Cerebellar cortex (tissue), 1 donor: ENCODE results near the gene CHCHD10.
"Not testable (repeated sequence)": the region's sequence is repeated elsewhere in the genome, so short reads cannot be mapped to it uniquely, and the experiment has no call there.

ENCODE experiments used
- DNase-seq: peaks from one replicate; pipeline ENCODE4 v3.0.0-alpha.2; 2015; ENCODE audit warnings: low spot score

The CHCHD10 gene

DNA sequence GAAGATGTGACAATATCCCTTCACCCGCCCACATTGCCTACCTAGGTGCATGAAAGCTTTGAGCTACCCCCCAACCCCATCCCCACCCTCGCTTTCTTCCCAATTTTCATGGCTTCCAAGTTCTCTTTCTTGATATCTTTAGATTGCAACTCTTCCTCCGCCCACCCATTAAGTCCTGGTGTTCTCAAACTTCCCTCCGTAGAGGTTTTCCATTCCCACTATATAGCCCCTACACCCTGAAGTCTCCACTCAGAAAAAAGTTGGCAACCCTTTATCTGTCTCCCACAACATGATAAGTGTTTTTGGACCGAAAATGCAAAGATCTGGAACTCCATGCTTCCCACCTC is 17.4 kb downstream of the CHCHD10 start:
- no peak for DNase-seq

DNA sequence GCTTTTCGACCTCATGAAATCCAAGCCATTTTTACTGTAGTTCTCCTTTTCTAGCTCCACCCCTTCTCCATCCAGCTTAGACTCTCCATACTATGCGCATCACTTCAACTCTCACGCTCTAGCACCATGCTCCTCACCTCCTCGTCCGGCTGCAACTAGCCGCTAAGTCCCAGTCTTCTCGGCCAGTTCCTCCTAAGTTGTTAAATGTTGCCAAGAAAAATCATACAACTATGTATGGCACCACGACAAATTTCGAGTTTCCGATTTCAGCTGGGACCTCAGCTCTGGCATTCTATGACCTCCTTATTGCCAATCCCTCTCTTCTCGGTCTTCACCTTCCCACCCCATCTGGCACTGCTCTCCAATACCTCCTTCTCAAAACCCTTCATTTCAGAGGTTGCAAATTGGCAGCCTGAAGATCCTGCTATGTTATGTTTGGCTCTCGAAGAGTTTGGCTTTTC is 17.9 kb downstream of the CHCHD10 start:
- no peak for DNase-seq

DNA sequence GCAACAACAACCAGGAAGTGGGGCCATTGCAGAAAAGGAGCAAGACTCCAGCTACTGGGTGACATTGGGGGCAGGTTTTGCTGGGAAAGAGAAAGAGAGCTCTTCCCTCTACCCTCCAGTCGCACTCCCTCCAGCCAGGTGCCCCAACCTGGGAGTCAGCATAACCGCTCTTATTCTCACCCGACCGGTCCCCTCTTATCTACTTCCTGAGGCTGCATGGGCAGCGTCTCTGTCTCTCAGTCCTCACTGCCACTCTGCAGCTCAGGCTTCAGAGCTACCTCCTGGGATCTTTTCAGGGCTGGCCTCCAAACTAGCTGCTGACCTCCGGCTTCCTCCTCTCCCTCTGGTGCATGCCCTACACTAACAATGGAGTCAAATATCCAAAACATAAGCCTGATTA is 22.0 kb downstream of the CHCHD10 start:
- DNase-seq: no peak

DNA sequence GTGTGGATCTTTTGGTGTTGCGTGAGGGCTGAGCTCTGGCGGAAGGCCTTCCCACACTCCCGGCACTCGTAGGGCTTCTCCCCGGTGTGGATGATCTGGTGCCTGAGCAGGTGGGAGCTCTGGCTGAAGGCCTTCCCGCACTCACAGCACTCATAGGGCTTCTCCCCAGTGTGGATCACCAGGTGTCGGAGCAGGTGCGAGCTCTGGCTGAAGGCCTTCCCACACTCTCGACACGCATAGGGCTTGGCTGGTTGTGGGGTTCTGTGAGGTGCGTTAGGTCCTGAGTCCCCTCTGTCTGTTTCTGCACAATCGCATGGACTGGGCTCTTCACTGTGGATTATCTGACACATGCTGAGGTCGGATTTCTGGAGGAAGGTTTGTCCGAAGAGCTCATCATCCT is 23.3 kb downstream of the CHCHD10 start:
- no peak for DNase-seq

DNA sequence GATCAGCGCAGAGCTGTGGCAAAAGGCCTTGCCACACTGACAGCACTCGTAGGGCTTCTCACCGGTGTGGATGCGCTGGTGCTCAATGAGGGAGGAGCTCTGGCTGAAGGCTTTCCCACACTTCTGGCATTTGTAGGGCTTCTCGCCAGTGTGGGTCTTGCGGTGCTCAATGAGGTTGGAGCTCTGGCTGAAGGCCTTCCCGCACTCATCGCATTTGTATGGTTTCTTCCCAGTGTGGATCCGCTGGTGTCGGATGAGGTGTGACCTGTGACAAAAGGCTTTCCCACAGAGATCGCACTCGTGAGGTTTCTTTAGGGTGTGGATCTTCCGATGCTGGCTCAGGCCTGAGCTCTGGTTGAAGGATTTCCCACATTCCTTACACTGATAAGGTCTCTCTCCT is 23.8 kb downstream of the CHCHD10 start:
- DNase-seq: no peak

DNA sequence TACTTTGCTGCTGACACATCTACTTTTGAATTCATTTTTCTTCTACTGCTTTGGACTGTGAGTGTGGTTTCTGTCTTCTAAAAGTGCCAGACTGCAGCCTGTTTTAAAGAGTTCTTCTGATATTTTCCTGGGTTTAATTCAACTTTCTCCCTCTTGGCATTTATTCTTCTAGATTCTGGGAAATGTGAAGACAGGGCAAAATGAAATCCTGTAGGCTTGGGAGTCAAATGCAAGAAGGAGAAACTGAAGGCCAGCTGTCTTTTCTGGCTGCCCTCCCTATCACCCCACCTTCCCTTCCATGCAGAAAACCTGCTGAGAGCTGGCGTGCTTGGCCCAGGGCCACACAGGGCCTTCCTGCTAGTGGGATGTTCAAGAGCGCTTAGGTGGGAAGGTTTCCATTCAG is 24.5 kb downstream of the CHCHD10 start:
- peak; percentile 64 for DNase-seq

DNA sequence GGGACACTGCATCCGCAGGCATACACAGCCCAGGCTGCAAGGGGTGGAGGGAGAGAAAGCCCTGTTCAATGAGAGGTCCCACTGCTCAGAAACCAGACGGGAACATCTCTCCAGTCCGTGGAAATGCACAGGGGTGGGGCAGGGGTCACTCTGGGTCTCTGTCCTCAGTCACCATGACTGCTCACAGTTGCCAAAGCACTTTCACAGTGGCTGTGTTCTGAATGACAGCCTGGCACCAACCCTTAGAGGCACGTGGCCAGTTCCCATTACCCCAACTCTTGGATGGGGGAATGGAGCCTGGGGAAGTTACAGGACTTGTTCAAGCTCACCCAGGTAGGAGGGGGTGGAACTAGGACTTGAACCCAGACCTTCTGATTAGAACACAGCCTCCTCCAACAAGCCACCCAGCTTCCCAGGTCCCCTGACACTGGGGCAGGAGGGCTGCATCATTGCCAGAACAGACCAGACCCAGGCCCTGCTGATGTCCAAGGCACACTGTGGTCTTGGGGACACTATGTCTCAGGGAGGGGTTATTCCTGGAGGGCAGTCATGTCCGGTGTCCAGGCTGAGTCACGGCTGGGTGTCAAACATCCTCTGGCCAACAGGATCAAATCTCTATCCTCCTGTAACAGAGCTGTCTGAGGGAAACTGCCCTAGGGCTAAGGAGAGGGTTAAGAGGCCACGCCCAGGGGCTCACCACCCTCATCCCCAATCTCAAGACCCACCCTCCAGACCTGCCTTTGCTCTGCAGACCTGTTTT is 25.1 kb downstream of the CHCHD10 start:
- no peak for DNase-seq

DNA sequence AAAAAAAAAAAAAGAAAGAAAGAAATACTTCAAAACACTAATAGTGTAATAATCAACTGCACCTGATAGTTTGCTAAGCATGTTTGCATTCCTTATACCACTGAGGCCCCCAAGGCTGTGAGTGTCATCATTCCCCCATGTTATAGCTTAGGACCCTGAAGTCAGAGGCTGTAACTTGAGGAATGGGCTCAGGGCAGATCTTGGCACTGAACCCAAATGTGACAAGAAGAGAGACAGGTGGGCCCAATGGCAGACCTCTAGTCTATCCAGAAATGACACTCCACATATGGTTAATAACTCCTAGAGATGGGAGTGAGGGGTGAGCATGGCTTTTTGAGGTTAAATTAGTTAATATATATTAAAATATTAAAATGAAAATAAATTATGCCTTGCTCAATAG is 30.1 kb downstream of the CHCHD10 start:
- DNase-seq: no peak

DNA sequence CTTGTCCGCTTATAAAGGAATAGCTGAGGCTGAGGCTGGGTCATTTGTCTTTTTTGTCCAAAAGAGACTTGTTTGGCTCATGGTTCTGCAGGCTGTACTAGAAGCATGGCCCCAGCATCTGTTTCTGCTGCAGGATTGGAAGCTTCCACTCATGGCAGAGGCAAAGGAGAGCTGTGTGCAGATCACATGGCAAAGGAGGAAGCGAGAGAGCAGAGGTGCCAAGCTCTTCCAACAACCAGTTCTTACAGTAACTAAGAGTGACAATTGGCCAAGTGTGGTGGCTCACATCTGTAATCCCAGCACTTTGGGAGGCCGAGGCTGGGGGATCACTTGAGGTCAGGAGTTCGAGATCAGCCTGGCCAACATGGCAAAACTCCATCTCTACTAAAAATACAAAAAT is 39.7 kb downstream of the CHCHD10 start:
- DNase-seq: not testable (repeated sequence)

DNA sequence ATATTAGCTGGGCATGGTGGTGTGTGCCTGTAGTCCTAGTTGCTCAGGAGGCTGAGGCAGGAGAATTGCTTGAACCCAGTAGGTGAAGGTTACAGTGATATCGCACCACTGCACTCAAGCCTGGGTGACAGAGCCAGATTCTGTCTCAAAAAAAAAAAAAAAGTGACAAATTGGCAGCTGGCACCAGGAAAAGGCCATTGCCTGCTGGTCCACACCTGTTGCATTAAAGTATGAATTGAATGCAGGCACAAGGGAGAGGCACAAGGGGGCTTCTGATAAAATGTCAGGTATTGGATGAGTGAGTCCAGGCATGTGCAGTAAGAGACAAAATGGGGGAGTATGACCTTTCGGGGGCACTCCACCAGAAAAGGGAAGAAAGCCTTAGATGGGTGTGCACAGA is 45.0 kb downstream of the CHCHD10 start:
- no peak for DNase-seq

DNA sequence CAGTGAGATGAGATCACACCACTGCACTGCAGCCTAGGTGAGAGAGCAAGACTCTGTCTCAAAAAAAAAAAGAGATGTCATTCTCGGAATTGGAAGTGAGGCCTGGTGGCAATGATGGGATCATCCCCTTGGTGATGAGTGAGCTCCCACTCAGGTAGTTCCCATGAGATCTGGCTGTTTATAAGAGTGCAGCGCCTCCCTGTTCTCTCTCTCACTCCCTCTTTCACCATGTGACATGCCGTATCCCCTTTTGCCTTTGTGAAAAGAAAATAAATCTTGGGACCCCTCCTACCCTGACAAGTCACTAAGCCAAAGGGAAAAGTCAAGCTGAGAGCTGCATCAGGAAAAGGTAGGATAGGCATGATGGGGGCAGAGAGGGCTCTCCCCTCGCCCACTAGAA is 45.6 kb downstream of the CHCHD10 start:
- DNase-seq: no peak

DNA sequence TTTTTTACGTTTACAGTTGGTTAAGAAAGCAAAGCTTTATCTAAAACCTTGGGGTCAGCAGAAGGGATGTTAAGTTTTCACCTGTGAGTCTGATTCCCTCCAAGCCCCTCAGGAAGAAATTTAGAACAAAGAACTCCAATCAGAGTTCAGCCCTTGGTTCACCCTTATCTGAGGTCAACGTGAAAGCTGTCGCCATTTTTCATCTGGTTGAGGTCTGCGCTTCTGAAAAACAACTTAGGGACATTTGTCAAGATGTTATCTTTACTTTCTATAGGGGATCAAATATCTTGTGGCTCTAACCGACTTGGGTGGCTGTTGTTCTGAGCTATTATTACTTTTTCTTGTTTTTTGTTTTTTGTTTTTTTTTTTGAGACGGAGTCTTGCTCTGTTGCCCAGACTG is 46.9 kb downstream of the CHCHD10 start:
- no peak for DNase-seq

DNA sequence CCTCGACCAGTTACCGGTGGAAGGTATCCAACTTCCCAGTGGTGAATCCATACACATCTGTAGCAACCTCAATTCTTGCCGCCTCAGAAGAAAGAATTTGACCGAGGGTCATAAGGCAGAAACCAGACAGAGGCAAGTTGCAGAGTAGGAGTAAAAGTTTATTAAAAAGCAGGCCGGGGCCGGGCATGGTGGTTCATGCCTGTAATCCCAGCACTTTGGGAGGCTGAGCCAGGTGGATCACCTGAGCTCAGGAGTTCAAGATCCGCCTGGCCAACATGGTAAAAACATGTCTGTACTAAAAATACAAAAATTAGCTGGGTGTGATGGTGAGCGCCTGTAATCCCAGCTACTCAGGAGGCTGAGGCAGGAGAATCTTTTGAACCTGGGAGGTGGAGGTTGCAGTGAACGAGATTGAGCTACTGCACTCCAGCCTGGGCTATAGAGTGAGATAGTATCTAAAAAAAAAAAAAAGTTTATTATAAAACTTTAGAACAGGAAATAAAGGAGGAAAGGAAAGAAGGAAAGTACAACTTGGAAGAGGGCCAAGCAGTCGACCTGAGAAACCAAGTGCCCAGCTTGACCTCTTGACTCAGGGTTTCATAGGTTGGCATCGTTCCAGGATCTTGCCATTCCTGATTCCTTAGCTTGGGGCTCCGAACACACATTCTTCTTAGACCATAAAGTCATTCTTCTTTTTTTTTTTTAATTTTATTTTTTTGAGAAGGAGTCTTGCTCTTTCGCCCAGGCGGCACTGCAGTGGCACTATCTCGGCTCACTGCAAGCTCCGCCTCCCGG is 49.2 kb downstream of the CHCHD10 start:
- no peak for DNase-seq

DNA sequence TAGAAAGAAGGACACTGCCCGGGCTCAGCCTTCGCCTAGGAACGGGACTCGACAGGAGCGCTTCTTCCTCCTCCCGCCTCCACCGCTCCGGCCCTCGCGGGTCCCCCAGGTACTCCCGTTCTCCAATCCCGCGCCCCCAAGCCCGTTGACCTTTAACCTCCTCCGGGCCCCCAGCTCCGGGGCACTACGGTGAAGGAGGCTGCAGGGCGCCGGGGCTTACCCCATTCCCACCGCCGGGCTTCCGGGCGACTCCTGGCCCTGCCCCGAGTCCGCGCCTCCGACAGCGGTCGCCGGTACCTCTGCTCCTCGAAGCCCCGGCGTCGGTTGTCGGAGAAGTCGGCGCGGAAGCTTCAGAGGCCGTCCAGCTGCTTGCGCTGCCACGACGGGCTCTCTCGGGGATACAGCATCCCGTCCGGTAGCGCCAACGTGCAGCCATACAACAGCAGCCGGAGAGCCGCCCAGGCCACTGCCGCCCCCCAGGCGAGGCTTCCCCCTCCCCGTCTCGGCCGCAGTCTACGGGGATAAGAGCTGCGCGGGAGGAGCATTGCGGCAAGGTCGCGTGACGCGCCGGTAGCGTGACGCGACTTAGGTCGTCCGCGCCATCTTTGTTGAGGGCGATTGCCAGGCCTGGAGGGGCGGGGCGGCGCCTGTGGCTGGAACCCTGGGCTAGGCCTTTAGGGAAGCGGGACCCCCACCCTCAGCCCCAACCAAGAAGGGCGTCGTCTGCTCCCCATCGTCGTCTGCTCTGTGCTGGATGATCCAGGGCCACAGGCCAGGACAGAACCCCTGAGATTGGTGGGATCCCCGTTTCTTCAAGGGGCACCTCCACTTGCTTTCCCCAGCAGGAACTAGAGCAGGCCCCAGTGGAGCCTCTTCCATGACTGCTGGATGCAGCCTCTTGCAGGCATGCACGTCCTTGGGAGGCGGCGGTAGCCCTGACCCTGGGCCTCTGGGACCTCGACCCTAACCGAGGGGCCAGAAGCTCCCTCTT is 50.7 kb downstream of the CHCHD10 start:
- DNase-seq: peak; percentile 83
